K562 (cell line): ENCODE data around the gene NASP. TPM values are rescaled to one million over a fixed set of nuclear protein-coding genes. Genes with fewer than 3 reads are reported as not detected.
A peak's percentile ranks its signal among the peaks of the same experiment; 100 is the strongest.

ENCODE experiments used
- ADNP ChIP-seq: fragments of 200-800 bp; sonication (Bioruptor generic); IDR thresholded peaks from 2 replicates; pipeline ENCODE4 v1.6.1; 2016; ENCODE audit warnings: missing genetic modification characterization, missing compliant biosample characterization
- BCOR ChIP-seq: fragments of 450-650 bp; IDR thresholded peaks from 2 replicates; pipeline ENCODE4 v1.6.1; 2016
- ESRRB ChIP-seq: fragments of 250-450 bp; sonication (Bioruptor Pico); IDR thresholded peaks from 2 replicates; pipeline ENCODE4 v1.5.0; 2020; ENCODE audit warnings: mild to moderate bottlenecking, moderate library complexity, borderline replicate concordance
- KLF13 ChIP-seq: fragments of 450-650 bp; IDR thresholded peaks from 2 replicates; pipeline ENCODE4 v1.6.1; 2016; ENCODE audit warnings: missing genetic modification characterization, low read depth, mild to moderate bottlenecking, missing compliant biosample characterization, moderate library complexity, borderline replicate concordance
- MLX ChIP-seq, 2 experiments: fragments of 450-650 bp in 1 of 2; sonication (generic) in 1 of 2; formaldehyde crosslinking; conservative IDR thresholded peaks; 2 replicates each; pipeline versions ENCODE4 v1.4.0 to v1.8.1; 2020 to 2022; ENCODE audit warnings: mild to moderate bottlenecking in 1 of 2, missing genetic modification reagents in 1 of 2
- MYNN ChIP-seq, 2 experiments: sonication (generic); formaldehyde crosslinking in 1 of 2; IDR thresholded peaks; 2 replicates each; pipeline versions ENCODE4 v1.5.0 to v1.6.1; 2016 to 2020; ENCODE audit warnings: antibody characterized with exemption in 1 of 2, missing genetic modification reagents in 1 of 2
- RBM25 ChIP-seq: fragments of 200-400 bp; formaldehyde crosslinking; IDR thresholded peaks from 2 replicates; pipeline ENCODE4 v1.6.1; 2018; ENCODE audit warnings: low read length, low read depth, moderate library complexity; ENCODE audit not compliant: severe bottlenecking
- YBX1 ChIP-seq: fragments of 450-650 bp; IDR thresholded peaks from 2 replicates; pipeline ENCODE4 v1.7.1; 2016; ENCODE audit warnings: mild to moderate bottlenecking
- ZBTB11 ChIP-seq, 3 experiments: fragments of 200-800 bp in 1 of 3; fragments of 250-450 bp in 1 of 3; fragments of 450-650 bp in 1 of 3; sonication (Bioruptor Pico) in 1 of 3; sonication (Bioruptor generic) in 1 of 3; formaldehyde crosslinking in 1 of 3; IDR thresholded peaks; 2 replicates each; pipeline versions ENCODE4 v1.6.1 to v1.8.0; 2016 to 2022; ENCODE audit warnings: mild to moderate bottlenecking in 2 of 3, missing genetic modification characterization in 2 of 3, missing compliant biosample characterization in 1 of 3, moderate library complexity in 1 of 3
- ZNF121 ChIP-seq: sonication (generic); formaldehyde crosslinking; conservative IDR thresholded peaks from 2 replicates; pipeline ENCODE4 v1.8.0; 2022; ENCODE audit warnings: missing genetic modification reagents
- ZNF584 ChIP-seq: fragments of 200-800 bp; sonication (Bioruptor generic); IDR thresholded peaks from 2 replicates; pipeline ENCODE4 v1.6.1; 2016; ENCODE audit warnings: low read depth, mild to moderate bottlenecking, missing genetic modification characterization, missing compliant biosample characterization
- polyA plus RNA-seq, 8 experiments: library from polyadenylated mRNA; depleted of rRNA in 4 of 8; stranded (reverse) in 5 of 8; unstranded in 3 of 8; fragments of >200 nt; fragmentation: Nextera tagmentation in 2 of 8; fragmentation: Illumina TruSeq in 1 of 8; extraction: Ambion mirVana in 2 of 8; extraction: Trizol in 1 of 8; gene quantifications; 2 replicates each; pipeline versions ENCODE4 v1.2.1 to v1.2.3, GENCODE V29; 2011 to 2014; ENCODE audit warnings: inconsistent platforms in 1 of 8, missing spikeins in 1 of 8
- total RNA-seq, 7 experiments: library from RNA; depleted of rRNA in 6 of 7; stranded (reverse); fragments of >200 nt in 6 of 7; fragmentation: Illumina TruSeq in 2 of 7; extraction: Trizol in 2 of 7; gene quantifications; 2 replicates each; pipeline versions ENCODE4 v1.2.1 to v1.2.3, GENCODE V29; 2011 to 2021; ENCODE audit warnings: low replicate concordance in 1 of 7
- TF ChIP-seq, protein P1 (sequence below): sonication (generic); formaldehyde crosslinking; IDR thresholded peaks from 2 replicates; pipeline ENCODE4 v1.8.0; 2022; ENCODE audit warnings: mild to moderate bottlenecking, missing genetic modification reagents

NASP gene
- total and polyA plus RNA-seq, 9 of the 15 experiments (the other 6 are each of a cell fraction or from before 2014, with no cell fraction given), result 199 to 578 (median 419) TPM

GRCh38 chr1:45604239-45604638, 20.4 kb downstream of the NASP start (continued):
- TF ChIP-seq ZBTB11 (CRISPR knock-in tag; IDR thresholded peaks at IDR 0.05) (no peak), KLF13 (tag) (no peak), RBM25 (peak; percentile 89), YBX1 (no peak), ZNF584 (CRISPR knock-in tag) (no peak), MLX (CRISPR knock-in tag; conservative IDR thresholded peaks at IDR 0.05) (no peak), ADNP (tag) (peak; percentile 78), ZNF121 (CRISPR knock-in tag) (no peak), ESRRB (CRISPR knock-in tag) (no peak), BCOR (peak; percentile 83), MYNN (IDR thresholded peaks at IDR 0.05) (no peak), MYNN (CRISPR knock-in tag; IDR thresholded peaks at IDR 0.05) (no peak)
- TF ChIP-seq, protein P1, sequence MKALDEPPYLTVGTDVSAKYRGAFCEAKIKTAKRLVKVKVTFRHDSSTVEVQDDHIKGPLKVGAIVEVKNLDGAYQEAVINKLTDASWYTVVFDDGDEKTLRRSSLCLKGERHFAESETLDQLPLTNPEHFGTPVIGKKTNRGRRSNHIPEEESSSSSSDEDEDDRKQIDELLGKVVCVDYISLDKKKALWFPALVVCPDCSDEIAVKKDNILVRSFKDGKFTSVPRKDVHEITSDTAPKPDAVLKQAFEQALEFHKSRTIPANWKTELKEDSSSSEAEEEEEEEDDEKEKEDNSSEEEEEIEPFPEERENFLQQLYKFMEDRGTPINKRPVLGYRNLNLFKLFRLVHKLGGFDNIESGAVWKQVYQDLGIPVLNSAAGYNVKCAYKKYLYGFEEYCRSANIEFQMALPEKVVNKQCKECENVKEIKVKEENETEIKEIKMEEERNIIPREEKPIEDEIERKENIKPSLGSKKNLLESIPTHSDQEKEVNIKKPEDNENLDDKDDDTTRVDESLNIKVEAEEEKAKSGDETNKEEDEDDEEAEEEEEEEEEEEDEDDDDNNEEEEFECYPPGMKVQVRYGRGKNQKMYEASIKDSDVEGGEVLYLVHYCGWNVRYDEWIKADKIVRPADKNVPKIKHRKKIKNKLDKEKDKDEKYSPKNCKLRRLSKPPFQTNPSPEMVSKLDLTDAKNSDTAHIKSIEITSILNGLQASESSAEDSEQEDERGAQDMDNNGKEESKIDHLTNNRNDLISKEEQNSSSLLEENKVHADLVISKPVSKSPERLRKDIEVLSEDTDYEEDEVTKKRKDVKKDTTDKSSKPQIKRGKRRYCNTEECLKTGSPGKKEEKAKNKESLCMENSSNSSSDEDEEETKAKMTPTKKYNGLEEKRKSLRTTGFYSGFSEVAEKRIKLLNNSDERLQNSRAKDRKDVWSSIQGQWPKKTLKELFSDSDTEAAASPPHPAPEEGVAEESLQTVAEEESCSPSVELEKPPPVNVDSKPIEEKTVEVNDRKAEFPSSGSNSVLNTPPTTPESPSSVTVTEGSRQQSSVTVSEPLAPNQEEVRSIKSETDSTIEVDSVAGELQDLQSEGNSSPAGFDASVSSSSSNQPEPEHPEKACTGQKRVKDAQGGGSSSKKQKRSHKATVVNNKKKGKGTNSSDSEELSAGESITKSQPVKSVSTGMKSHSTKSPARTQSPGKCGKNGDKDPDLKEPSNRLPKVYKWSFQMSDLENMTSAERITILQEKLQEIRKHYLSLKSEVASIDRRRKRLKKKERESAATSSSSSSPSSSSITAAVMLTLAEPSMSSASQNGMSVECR (CRISPR knock-in tag), result no peak
